ENCODE results near the gene PNKD. TPM values are rescaled to one million over a fixed set of nuclear protein-coding genes. Genes with fewer than 3 reads are reported as not detected.

The PNKD gene
- total RNA-seq, 1 experiment from 2014 or later = 58.1 TPM

DNA sequence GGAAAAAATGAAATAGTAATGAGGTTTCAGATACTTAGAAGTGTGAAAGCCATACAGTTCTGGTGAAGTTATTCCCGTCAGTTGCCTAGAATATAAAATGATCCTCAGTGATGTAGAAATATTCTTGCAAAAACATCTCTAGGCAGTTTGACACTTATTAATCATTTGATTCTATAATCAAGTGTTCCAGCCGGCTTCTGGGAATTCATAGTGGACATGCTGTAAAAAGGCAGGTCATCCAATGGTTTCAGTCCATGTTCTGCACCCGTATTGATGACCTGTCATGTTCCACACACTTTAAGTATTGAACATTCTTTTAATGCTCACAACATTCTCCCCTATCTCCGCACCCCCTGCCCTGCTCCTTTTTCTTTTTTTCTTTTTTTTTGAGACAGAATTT lies 33.5 kb upstream of the PNKD start:
- TF ChIP-seq JUND (IDR thresholded peaks at IDR 0.05) = no peak
- no peak for TF ChIP-seq ZNF274 (IDR thresholded peaks at IDR 0.05; ENCODE audit: low read depth, low read length)
- TF ChIP-seq RAD21 (IDR thresholded peaks at IDR 0.05; ENCODE audit: low read depth) = no peak
- no peak for TF ChIP-seq SP1 (IDR thresholded peaks at IDR 0.05; ENCODE audit: low read depth)
- no peak for TF ChIP-seq EZH2phosphoT487 (IDR thresholded peaks at IDR 0.05; ENCODE audit: borderline replicate concordance)
- TF ChIP-seq, protein P1, sequence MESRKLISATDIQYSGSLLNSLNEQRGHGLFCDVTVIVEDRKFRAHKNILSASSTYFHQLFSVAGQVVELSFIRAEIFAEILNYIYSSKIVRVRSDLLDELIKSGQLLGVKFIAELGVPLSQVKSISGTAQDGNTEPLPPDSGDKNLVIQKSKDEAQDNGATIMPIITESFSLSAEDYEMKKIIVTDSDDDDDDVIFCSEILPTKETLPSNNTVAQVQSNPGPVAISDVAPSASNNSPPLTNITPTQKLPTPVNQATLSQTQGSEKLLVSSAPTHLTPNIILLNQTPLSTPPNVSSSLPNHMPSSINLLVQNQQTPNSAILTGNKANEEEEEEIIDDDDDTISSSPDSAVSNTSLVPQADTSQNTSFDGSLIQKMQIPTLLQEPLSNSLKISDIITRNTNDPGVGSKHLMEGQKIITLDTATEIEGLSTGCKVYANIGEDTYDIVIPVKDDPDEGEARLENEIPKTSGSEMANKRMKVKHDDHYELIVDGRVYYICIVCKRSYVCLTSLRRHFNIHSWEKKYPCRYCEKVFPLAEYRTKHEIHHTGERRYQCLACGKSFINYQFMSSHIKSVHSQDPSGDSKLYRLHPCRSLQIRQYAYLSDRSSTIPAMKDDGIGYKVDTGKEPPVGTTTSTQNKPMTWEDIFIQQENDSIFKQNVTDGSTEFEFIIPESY (IDR thresholded peaks at IDR 0.05; ENCODE audit: extremely low read depth, insufficient replicate concordance, low read length) = no peak
- no peak for TF ChIP-seq YY1 (IDR thresholded peaks at IDR 0.05; ENCODE audit: extremely low read depth, insufficient replicate concordance, low read depth, low read length)
- TF ChIP-seq CBX3 (IDR thresholded peaks at IDR 0.05; ENCODE audit: low read depth) = no peak
- TF ChIP-seq, protein P2, sequence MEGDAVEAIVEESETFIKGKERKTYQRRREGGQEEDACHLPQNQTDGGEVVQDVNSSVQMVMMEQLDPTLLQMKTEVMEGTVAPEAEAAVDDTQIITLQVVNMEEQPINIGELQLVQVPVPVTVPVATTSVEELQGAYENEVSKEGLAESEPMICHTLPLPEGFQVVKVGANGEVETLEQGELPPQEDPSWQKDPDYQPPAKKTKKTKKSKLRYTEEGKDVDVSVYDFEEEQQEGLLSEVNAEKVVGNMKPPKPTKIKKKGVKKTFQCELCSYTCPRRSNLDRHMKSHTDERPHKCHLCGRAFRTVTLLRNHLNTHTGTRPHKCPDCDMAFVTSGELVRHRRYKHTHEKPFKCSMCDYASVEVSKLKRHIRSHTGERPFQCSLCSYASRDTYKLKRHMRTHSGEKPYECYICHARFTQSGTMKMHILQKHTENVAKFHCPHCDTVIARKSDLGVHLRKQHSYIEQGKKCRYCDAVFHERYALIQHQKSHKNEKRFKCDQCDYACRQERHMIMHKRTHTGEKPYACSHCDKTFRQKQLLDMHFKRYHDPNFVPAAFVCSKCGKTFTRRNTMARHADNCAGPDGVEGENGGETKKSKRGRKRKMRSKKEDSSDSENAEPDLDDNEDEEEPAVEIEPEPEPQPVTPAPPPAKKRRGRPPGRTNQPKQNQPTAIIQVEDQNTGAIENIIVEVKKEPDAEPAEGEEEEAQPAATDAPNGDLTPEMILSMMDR (IDR thresholded peaks at IDR 0.05 in 2 of 3, conservative IDR thresholded peaks at IDR 0.05 in 1 of 3; ENCODE audit: borderline replicate concordance in 1 of 3, insufficient read depth in 1 of 3, low read depth in 2 of 3, low read length in 2 of 3) = no peak
- no peak for TF ChIP-seq ZFX (IDR thresholded peaks at IDR 0.05)
- no peak for TF ChIP-seq CEBPB (IDR thresholded peaks at IDR 0.05; ENCODE audit: low read depth)
- RAD21 ChIA-PET (ENCODE audit: low non-redundant PET in 1 of 2, low total read pairs in 2 of 2, uncharacterized antibody in 2 of 2, unreplicated experiment in 2 of 2) = no interaction called here
- intact Hi-C loops (cut with micrococcal nuclease) = no loop called here
- peaks cover 7% of the 10 kb centered on the region; the same call in 1 of the 2 replicates for H3K79me2 ChIP-seq (ENCODE audit: insufficient read depth, low read length)
- H3K36me3 ChIP-seq (ENCODE audit: control insufficient read depth in 1 of 2, insufficient read depth in 2 of 2, low read length in 2 of 2) = peaks cover 47 to 53% of the 10 kb centered on the region in 2 experiments
- no peaks in the 10 kb centered on the region for H3K4me1 ChIP-seq (ENCODE audit: control insufficient read depth in 1 of 2, insufficient read depth in 2 of 2, low read length in 2 of 2)
- no peak overlapping the region for H2AFZ ChIP-seq (ENCODE audit: low read depth, low read length, poor library complexity, severe bottlenecking)
- ATAC-seq = no peak
- POLR2A ChIA-PET = no interaction called here
- no peak for DNase-seq (ENCODE audit: low read depth, low spot score)
- no peak overlapping the region for H3K27ac ChIP-seq (ENCODE audit: low read depth, low read length)
- no TSS peak for BruUV-seq (replicated peaks)
- H3K9me3 ChIP-seq (ENCODE audit: control insufficient read depth in 1 of 2, insufficient read depth in 1 of 2, low read depth in 1 of 2, low read length in 2 of 2) = no peaks in the 10 kb centered on the region
- CTCF ChIA-PET = no interaction called here
- H4K20me1 ChIP-seq (ENCODE audit: insufficient read depth) = no peaks in the 10 kb centered on the region
- H3K4me3 ChIP-seq (replicated peaks in 1 of 2; ENCODE audit: low read depth in 1 of 2, low read length in 2 of 2) = no peak overlapping the region
- H3K27me3 ChIP-seq (ENCODE audit: insufficient read depth, low read length) = no peaks in the 10 kb centered on the region
- no peak overlapping the region for H3K4me2 ChIP-seq (ENCODE audit: low read length)
- no peaks in the 10 kb centered on the region for H3K9me2 ChIP-seq (ENCODE audit: insufficient read depth)
- H3K9ac ChIP-seq (ENCODE audit: low read length) = no peak overlapping the region
